Fibroblast of peridontal ligament (primary cell): ENCODE data around the gene HAGHL.

Experiments
- DNase-seq: peaks from one replicate; pipeline ENCODE4 v3.0.0-alpha.2; 2010; ENCODE audit errors: extremely low read depth

Gene HAGHL

DNA sequence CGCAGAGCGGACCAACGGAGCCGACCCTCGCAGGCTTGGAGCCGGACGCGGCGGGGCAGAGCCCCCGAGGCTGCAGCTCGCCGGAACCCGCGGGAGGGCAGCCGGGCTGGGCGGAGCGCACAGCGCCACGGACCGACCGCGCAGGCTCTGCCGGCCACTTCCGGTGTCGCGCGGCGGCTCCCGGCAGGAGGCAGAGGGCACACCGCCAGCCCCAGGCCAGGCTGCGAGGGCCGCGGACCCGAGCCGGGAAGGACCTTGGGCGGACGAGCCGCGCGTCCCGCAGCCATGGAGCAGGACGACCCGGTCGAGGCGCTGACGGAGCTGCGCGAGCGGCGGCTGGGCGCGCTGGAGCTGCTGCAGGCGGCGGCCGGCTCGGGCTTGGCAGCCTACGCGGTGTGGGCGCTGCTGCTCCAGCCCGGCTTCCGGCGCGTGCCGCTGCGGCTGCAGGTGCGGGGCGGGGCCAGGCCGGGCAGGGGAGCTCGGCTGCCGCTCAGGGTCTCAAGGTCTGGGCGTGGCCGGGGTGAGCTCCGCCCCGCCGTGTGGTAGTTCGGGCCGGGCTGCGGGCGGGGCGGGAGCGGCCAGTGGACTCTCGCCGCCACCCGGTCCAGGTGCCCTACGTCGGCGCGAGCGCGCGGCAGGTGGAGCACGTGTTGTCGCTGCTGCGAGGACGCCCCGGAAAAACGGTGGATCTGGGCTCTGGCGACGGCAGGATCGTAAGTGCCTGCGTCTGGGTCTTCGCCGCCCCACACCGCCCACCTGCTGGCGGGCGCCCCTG, 5.7 kb upstream of the HAGHL start, which contains the start of gene ANTKMT:
Gene ANTKMT, plus strand, starts transcription at position 157 of the 775 bp plus-strand sequence. Its CDS starts 129 bp downstream, at position 286.
- DNase-seq = peak; percentile 49

DNA sequence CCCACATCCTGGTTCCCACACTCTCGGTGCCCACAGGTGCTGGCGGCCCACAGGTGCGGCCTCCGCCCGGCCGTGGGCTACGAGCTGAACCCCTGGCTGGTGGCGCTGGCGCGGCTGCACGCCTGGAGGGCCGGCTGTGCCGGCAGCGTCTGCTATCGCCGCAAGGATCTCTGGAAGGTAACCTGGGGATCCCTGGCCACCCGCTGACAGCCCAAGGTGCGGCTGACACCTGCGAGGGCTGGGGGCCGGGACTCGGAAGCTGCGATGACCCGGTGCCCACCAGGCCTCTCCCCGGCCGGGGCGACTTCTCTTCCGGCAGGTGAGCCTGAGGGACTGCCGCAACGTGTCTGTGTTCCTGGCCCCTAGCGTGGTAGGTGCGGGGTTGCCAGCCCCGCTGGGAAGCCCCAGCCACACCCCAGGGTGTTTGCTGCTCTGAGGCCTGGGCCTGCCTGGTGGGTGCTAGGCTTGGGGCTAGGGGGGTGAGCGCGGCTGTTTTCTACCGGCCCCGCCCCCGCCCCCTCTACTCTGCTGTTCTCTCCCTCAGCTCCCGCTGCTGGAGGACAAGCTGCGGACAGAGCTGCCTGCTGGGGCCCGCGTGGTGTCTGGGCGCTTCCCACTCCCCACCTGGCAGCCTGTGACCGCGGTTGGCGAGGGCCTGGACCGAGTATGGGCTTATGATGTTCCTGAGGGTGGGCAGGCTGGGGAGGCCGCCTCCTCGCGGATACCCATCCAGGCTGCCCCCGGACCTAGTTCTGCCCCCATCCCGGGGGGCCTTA, 5.0 kb upstream of the HAGHL start:
- DNase-seq = no peak

DNA sequence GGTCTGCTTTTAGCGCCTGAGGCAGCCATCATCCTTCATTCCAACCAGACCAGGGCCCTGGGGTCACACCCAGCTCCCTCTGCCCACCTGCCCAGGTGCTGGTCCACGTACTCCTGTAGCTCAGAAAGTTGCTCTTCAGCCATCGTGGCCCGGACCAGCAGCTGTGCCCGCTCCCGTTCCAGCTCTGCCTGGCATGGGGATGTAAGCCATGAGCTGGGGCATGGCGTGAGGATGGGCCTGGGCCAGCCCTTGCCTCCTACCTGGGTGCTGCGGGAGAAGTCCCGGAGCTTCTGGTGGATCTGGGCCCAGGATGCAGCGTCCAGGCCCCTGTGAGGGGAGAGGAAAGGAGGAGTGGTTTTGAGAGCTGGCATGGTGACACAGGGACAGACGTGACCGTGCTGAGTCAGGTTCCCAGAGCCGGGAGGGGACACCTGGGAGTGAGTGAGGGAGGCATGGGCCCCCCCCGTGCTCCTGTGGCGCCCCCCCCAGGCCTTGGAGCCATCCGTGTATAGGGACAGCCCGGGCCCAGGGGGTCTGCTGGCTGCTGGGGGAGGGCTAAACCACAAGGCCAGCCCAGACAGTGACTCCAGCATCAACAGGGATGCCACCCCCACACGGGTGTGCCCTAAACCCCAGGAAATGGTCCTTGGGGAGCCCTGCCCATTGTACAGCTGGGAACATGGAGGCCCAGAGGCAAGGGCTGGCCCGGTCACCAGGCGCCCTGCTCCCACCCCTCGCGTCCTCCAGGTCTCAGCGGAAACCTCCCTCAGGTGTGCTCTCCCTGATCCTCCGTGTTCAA, 3.9 kb upstream of the HAGHL start:
- DNase-seq = no peak

DNA sequence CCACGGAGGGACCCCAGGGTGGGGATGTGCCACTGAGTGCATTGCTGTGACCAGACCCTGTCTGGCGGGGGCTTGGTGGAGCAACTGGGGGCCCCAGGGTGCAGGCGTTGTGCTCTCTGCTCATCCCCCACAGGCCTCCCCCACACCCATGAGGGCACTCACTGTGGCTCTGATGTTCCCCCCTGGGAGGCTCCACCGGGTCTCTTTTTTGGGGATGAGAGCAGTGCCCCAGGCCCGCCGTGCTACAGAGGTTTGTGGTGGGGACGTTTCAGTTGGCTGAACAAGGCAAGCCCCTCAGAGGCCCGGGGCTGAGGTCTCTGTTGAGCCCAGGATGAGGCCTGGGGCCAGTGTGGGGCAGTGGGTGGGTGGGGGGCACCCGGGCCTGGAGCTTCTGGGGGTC, 3.2 kb upstream of the HAGHL start:
- no peak for DNase-seq

DNA sequence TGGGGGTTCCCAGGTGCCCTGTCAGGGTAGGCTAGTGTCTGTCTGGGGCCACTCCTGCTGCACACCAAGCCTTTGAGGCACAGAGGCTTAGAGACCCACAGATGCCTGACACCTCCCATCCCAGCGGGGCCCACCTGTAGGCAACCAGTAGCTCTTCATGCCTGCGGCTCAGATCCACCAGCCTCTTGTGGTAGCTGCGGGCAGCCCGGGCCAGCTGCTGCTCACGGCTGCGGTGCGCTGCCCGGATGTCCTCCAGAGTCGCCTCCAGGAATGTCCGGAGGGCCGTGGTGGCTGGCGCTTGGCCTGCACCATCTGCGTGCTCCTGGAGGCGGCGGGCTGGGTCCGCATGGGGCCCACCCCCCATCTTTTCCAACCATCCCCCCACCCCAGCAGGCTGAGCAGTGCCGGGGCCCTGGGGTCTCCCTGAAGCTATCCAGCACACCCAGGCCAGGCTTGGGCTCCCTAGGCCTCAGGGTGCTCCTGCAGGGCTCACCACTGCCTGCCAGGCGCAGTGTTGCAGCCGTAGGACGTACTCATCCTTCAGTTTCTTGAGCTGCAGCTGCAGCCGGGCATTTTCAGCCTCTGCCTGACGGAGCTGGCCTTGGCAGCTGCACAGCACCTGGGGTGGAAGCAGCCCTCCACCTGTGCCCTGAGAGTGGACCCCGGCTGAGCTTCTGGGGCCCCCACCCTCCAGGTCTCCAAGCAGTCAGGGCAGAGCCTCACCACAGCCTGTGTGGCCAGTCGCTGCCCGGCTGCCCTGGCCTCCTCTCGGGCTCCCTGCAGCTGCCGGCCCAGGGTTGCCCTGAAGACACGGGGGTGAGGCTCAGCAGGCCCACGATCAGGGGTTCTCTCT, 2.5 kb upstream of the HAGHL start:
- DNase-seq = no peak

DNA sequence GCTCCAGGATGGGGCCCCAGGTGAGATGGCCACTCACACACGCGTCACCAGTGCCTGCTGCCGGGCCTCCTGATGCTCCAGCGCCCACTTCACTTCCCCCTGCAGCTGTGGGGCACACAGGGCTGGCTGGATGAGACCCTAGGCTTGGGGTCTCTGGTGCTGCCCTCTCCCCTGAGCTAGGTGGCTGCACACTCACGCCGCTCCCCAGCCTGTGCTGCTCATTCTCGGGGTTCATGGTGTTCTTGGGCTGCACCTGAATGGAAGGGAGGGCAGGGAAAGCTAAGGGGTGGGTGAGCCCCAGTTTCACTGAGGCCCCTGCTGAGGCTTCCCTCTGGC, 1.9 kb upstream of the HAGHL start:
- no peak for DNase-seq

DNA sequence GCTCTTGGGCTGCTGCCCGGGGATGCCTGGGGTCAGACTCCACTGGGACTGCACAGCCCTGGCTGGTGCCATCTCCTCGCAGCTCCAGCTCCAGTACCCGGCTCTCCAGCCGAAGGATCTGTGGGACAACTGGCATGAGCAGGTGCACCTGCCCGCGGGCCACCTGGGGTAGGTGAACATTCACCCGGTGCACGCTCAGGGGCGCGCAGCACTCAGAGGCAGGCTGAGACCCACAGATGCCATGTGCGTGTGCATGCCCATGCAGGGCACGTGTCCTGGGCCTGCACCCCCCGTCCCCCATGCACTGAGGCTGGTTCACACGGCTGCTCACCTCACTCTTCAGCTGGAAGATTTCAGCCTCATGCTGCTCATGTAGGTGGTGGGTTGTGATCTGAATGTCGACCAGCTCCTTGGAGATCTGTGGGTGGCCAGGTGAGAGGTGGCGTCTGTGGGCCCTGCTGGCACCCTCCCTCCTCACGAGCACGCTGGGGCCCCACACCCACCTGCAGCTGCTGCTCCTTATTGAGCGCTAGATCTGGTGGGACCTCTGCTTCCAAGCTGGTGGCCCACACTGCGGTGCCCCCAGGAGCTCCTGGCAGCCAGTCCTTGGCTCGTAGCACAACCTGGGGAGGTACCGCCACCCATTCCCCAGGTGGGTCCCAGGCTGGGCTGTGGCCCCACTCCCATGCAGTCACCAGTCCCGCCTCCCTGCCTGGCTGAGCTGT, 1.3 kb upstream of the HAGHL start:
- DNase-seq = no peak

DNA sequence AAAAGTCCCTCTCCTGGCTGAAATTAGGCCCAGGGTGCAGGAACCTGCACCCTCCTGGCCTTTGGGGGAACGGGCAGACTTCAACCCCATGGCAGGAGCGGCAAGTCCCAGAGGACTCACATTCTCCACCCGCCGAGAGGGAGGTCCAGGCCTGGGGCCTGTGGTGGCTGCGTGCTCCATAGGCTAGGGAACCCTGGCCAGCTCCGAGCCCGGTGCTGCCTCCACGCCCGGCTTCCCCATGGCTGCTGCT, 793 bp upstream of the HAGHL start:
- no peak for DNase-seq

DNA sequence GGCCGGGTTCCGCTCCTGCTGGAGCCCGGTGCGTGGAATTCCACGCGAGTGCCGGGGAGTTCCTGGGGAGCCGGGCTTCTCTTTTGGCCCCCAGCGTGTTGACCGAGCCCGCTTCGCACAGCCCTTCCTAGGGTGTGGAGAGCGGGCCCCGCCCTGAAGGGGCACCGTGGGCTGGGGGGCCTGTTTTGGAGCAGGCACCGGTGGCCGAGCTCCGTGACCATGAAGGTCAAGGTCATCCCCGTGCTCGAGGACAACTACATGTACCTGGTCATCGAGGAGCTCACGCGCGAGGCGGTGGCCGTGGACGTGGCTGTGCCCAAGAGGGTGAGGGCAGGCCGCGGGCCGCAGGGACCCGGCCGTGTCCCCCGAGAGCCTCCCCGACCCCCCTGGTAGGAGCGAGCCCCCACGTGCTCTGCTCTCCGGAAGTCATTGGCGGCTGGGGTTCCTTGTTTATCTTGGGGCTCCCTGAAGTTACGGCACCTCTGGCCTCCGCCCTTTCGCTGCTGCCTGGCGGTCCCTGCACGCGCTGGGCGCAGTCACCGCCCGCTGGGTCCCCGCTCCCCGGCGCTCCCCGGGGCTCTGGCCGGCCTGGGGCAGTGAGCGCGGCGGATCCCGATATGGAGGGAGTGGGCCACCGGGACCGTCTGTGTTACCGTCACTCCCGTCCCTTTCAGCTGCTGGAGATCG, 528 bp downstream of the HAGHL start:
- no peak for DNase-seq

DNA sequence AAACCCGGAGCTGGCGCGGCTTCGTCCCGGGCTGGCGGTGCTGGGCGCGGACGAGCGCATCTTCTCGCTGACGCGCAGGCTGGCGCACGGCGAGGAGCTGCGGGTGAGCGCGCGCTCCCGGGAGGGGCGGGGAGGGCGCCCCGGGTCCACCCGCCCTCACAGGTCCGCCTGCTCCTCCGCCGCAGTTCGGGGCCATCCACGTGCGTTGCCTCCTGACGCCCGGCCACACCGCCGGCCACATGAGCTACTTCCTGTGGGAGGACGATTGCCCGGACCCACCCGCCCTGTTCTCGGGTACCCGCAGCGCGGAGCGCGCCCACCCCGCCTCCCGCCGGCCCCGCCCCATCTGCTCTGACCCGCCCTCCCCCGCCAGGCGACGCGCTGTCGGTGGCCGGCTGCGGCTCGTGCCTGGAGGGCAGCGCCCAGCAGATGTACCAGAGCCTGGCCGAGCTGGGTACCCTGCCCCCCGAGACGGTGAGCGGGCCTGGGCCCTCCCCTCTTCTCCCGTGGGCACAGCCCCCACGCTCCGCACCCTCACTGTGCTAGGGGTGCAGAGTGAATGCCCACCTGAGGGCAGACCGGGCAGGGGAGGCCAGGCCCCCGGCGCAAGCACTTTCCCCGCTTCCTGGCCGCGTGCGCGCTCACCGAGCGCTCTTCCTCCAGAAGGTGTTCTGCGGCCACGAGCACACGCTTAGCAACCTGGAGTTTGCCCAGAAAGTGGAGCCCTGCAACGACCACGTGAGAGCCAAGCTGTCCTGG, 1.4 kb downstream of the HAGHL start:
- DNase-seq = peak; percentile 58

DNA sequence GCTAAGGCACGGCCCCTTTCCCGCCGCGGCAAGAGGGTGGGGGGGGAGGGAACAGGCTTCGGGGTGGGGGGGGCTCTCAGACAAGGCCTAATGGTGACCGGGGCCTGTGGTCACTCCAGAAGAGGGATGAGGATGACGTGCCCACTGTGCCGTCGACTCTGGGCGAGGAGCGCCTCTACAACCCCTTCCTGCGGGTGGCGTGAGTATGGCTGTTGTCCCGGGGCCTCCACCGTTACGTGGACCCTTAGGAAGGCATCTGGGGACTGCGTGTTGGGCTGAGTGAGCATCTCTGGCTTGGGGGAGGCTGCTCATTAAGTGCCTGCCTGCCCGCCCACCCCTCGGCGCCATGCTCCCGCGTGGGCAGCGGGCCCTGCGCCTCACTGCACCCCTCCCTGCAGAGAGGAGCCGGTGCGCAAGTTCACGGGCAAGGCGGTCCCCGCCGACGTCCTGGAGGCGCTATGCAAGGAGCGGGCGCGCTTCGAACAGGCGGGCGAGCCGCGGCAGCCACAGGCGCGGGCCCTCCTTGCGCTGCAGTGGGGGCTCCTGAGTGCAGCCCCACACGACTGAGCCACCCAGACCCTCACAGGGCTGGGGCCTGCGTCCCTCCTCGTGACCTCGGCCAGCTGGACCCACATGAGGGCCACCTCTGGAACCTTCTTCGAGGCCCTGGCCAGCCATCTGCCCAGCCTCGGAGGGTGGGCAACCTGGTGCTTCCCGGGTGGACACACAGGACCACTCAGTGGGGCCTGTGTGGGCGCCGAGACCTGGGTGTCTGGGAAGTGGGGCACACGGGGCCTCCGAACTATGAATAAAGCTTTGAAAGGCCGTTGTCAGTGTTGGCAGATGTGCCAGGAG, 2.2 kb downstream of the HAGHL start:
- DNase-seq = no peak

DNA sequence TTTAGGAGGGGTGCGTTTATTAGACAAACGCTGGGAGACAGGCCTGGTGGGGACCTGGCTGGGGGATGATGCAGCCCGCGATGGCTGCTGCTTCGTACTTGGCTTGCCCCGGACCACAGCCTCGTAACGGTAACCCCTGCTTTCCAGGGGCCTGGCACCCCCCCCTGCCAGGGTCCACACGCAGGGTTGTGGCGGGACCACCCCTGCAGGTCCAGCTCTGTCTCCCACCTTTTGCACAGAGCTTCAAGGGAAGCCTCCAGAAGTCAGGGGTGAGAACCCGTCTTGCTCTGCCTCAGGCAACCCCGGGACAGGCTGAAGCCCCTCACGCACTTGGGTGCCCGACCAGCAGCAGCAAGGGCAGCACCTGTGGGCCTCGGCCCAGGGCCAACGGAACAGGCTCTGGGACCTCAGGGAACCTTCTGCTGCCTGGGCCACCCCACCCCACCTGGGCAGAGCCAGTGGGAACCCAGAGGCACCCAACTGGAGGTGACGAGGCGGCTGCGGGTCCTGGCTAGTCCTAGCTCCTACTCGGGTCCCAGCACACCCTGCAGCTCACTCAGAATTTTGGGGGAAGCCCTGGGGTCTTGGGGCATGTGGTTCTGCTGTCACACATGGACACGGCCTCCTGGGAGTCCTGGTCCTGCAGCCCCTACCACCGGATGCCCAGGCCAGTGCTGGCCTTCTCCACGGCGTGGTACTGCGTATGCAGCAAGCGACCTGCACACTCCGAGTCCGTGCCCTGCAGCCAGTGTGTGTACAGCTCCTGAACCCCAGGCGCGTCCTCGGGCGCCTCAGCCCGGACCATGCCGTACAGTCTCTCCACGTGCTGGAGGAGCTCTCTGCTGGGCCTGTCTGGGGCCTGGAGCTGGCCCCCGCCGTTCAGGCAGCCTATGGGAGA, 3.1 kb downstream of the HAGHL start:
- no peak for DNase-seq

DNA sequence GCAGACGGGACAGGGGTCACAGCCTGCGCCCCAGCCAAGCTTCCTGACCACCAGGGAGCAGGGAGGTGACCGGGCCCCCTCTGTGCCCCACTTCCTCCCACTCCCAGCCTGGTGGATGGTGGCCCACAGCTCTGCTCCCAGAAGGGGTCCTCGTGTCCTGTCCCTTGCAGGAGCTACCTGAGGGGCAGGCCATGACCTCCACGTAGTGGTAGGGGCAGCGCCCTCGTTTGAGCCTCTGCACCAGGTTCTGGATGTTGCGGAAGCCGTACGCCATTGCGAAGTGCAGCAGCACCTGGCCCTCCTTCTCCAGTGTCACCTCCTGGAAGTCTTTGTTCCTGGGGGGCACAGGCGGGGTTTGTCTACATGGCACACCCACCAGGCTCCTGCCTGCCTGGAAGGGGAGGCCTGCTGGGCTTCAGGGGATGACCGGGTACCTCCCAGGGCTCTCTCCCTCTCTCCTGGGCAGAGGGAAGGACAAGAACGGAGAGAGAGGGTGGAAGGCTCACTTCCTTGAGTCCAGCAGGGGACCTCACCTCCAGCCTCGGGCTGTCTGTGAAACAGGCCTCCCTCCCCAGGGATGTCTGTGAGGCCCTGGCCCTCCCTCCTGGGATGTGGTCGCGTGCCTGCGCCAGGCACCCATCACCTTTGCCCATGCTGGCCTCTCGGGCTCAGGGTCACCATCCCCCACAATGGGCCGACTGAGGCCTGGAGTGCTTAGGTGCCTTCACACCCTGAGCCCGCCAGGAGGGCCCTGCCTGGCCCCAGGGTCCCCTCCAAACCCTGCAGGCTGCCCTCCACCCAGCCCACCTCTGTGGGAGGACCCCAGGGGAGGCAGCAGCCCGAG, 4.0 kb downstream of the HAGHL start:
- DNase-seq = no peak

DNA sequence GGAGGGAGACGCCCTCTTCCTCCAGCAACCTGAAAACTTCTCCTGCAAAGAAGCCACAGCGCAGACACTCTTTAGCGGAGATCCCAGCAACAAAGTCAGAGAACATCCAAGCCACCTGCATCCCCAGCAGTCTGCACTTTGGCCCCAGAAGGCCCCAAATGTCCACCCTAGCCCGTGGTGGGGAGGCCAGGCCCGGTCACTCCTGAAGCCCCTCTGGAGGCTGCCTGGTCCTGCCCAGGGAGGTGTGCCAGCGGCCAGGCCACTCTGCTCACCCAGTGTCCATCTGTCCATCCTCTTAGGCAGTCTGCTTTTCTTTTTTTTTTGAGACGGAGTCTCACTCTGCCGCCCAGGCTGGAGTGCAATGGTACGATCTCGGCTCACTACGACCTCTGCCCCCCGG, 5.4 kb downstream of the HAGHL start:
- DNase-seq = no peak

DNA sequence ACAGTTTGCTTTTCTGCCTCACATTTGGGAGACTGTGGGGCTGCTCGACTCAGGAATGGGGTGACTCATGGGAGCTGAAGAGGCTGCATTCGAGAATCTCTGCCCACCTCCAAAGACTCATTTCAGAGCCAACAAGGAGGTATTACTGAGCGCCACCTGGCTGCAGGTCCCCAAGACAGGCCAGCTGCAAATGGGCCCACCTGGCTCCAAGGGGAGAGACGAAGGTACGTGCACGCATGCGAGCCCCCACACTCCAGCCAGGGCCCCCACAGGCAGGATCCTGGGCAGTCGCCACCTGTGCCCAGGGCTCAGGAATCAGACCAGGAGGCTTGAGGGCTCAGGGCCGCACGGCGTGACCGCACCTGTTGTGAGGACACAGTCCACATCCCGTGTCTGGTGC, 6.0 kb downstream of the HAGHL start:
- DNase-seq = no peak

DNA sequence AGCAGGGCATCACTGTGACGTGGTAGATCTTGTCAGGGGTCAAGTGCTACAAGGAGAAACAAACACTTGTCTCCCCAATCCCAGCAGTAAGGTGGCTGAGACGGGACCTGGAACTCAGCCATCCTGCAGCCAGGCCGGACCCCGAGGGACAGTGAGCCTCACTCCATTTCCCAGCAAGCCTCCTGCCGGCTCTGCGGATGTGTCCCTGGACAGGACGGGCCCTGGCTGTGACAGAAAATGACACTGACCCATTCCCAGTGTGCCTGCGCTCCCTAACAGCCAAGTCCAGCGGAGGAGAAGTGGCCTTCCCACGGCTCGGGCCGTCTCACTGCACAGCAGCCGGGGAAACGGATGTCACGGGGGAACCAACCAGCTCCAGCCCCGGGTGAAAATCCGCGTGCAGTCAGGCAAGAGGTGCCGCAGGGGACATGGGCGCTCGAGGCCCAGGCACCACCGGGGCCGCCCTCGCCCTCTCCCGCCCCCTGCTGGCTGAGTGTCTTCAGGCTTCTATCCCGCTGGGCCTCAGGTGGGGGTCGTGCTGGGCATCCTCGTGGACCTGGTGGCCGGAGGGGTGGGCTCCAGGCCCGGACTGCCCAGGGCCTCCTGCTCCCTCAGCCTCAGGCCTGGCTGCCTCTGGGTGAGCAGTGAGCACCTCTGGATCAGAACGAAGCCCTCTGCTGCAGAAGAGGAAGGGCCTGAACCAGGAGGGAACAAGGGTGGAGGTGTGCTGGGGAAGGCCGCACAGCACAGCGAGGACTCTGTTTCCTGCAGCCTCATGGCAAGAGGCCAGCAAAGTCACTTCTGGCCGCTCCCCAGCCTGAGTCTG, 6.7 kb downstream of the HAGHL start:
- DNase-seq = no peak
